Activated CD8-positive, alpha-beta T cell treated with anti-CD3 and anti-CD28 coated beads, Interleukin-2, amount 10 ng/mL, durations not matched to agents 7 days and 5 days (primary cell): Measurements from ENCODE around the gene CEACAM16. TPM values are rescaled to one million over a fixed set of nuclear protein-coding genes. Genes with fewer than 3 reads are reported as not detected.
"Not testable (repeated sequence)": the region's sequence is repeated elsewhere in the genome, so short reads cannot be mapped to it uniquely, and the experiment has no call there.

Experiments used
- ATAC-seq: fragments of 150-1000 bp; cut with Tn5 transposase; one replicate; pipeline ENCODE4 v1.10.0; 2021; ENCODE audit warnings: moderate library complexity
- CTCF ChIA-PET: fragments of 350-600 bp; sonication (Branson Sonifier 250); formaldehyde crosslinking; loops from one replicate; lab custom pipeline; 2021; ENCODE audit warnings: antibody characterized with exemption; lab: Charles Lee
- POLR2A ChIA-PET: fragments of 350-600 bp; sonication (Branson Sonifier 250); formaldehyde crosslinking; loops from one replicate; lab custom pipeline; 2021; ENCODE audit warnings: antibody characterized with exemption; lab: Charles Lee
- DNase-seq: peaks from one replicate; pipeline ENCODE4 v3.0.0-alpha.2; 2020
- H3K27ac Mint-ChIP-seq: one replicate; pipeline ENCODE4 v1.8.0; 2021; ENCODE audit warnings: mild to moderate bottlenecking, mixed read lengths
- H3K27me3 Mint-ChIP-seq: one replicate; pipeline ENCODE4 v1.8.0; 2021; ENCODE audit warnings: low read depth, mixed read lengths
- H3K36me3 Mint-ChIP-seq: one replicate; pipeline ENCODE4 v1.8.0; 2021; ENCODE audit warnings: low read depth, mixed read lengths
- H3K4me1 Mint-ChIP-seq: one replicate; pipeline ENCODE4 v1.8.0; 2021; ENCODE audit warnings: low read depth, mixed read lengths
- H3K4me3 Mint-ChIP-seq: one replicate; pipeline ENCODE4 v1.8.0; 2021; ENCODE audit warnings: mild to moderate bottlenecking, mixed read lengths
- H3K9me3 Mint-ChIP-seq: one replicate; pipeline ENCODE4 v1.8.0; 2022; ENCODE audit warnings: mixed read lengths; ENCODE audit not compliant: insufficient read depth
- total RNA-seq, 2 experiments: library from RNA; stranded (reverse); gene quantifications; one replicate each; pipeline ENCODE4 v1.2.3, GENCODE V29; 2021

The CEACAM16 gene
- total RNA-seq, 2 experiments from 2014 or later = not detected

GRCh38 chr19:44720396-44720795, 21.4 kb downstream of the CEACAM16 start:
- H3K27ac Mint-ChIP-seq, DNase-seq, H3K36me3 Mint-ChIP-seq, POLR2A ChIA-PET, H3K27me3 Mint-ChIP-seq, H3K9me3 Mint-ChIP-seq, ATAC-seq, H3K4me3 Mint-ChIP-seq: not testable (repeated sequence)
- CTCF ChIA-PET = interaction anchor here (5.1 to 7.3 kb wide), 3 partner anchors 28 to 65 kb away, joined by 53 to 455 read pairs (median 133); partner anchors contain the start of gene CBLC
- peaks cover 38% of the 10 kb centered on the region for H3K4me1 Mint-ChIP-seq

- Mint-ChIP-seq H3K9me3 (peaks cover 3% of the 10 kb centered on the region), H3K36me3 (no peaks in the 10 kb centered on the region), H3K4me1 (peaks cover 41% of the 10 kb centered on the region), H3K27ac (no peak overlapping the region), H3K4me3 (no peak overlapping the region), H3K27me3 (peaks cover 8% of the 10 kb centered on the region)
- POLR2A ChIA-PET = no interaction called here
- no peak for ATAC-seq
- CTCF ChIA-PET = interaction anchor here (5.1 to 7.3 kb wide), 4 partner anchors 29 to 66 kb away, joined by 53 to 455 read pairs (median 106); partner anchors contain the start of gene CBLC
- DNase-seq = no peak
Measured at GRCh38 chr19:44720945-44721344, 22.0 kb downstream of the CEACAM16 start.

- POLR2A ChIA-PET, H3K27ac Mint-ChIP-seq, H3K36me3 Mint-ChIP-seq, H3K27me3 Mint-ChIP-seq, DNase-seq, ATAC-seq, H3K4me3 Mint-ChIP-seq, H3K9me3 Mint-ChIP-seq: not testable (repeated sequence)
- CTCF ChIA-PET = interaction anchor here (0.6 to 7.3 kb wide), 8 partner anchors 9 to 151 kb away, joined by 3 to 455 read pairs (median 30); partner anchors contain the start of gene CBLC
- peaks cover 42% of the 10 kb centered on the region for H3K4me1 Mint-ChIP-seq
Measured at GRCh38 chr19:44721369-44721768, 22.4 kb downstream of the CEACAM16 start.

- Mint-ChIP-seq H3K4me1 (peaks cover 43% of the 10 kb centered on the region), H3K36me3 (no peaks in the 10 kb centered on the region)
Measured at GRCh38 chr19:44722131-44723121, 23.5 kb downstream of the CEACAM16 start.

DNA sequence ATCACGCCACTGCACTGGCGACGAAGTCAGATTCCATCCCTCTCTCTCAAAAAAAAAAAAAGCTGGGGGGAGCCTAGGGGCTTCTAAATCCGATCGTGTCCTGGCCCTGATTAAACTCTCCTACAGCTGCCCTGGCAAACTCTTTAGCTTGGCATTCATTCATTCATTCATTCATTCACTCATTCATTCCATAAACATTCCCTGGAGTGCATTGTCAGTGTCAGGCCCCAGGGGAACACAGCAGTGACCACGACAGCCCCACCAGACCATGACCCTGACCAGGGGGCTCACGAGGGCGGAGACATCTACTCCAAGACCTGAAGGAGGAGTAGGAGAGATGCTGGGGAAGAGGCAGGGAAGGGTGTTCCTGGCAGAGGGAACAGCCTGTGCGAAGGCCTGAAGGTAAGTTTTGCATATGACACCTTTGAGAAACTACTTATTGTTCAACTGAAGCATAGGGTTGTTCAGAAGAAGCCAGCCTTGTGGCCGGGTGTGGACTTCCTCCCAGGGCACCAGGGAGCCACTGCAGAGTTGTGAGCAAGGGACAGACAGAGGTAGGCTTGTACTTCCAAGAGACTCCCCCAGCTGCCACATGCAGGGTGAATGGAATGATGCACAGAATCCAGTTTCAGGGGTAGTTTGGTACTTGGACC, 24.5 kb downstream of the CEACAM16 start:
- Mint-ChIP-seq H3K27ac (no peak overlapping the region), H3K9me3 (no peaks in the 10 kb centered on the region), H3K36me3 (no peaks in the 10 kb centered on the region), H3K27me3 (peaks cover 6% of the 10 kb centered on the region), H3K4me3 (peak overlapping the region; percentile 20), H3K4me1 (peaks cover 50% of the 10 kb centered on the region)
- ATAC-seq (peak; percentile 67), DNase-seq (no peak)
- ChIA-PET POLR2A (interaction anchor here (1.0 to 4.5 kb wide), 4 partner anchors 26 to 48 kb away, joined by 4 to 28 read pairs (median 8); partner anchors contain the start of gene BCL3), CTCF (interaction anchor here (0.6 to 7.3 kb wide), 44 partner anchors 9 to 455 kb away, joined by 3 to 455 read pairs (median 5); partner anchors contain the start of genes BCL3, BLOC1S3, CBLC and CEACAM19)

More at GRCh38 chr19:44722131-44723121, 23.5 kb downstream of the CEACAM16 start:
- Mint-ChIP-seq H3K9me3 (no peaks in the 10 kb centered on the region), H3K27ac (peak overlapping the region; percentile 60), H3K4me3 (peak overlapping the region; percentile 13), H3K27me3 (peaks cover 8% of the 10 kb centered on the region)
- CTCF ChIA-PET = interaction anchor here (0.5 to 7.3 kb wide), 19 partner anchors 7 to 456 kb away, joined by 3 to 455 read pairs (median 6); partner anchors contain the start of genes BLOC1S3, CBLC, NECTIN2 and TRAPPC6A
- no peak for ATAC-seq
- peak; percentile 48 for DNase-seq
- POLR2A ChIA-PET = interaction anchor here (1.3 to 4.5 kb wide), 2 partner anchors 46 to 49 kb away, joined by 4 to 28 read pairs; no protein-coding TSS in a partner anchor

GRCh38 chr19:44723952-44724319, 25.0 kb downstream of the CEACAM16 start:
- peak; percentile 94 for ATAC-seq
- Mint-ChIP-seq H3K36me3 (no peaks in the 10 kb centered on the region), H3K4me3 (no peak overlapping the region), H3K27me3 (peaks cover 3% of the 10 kb centered on the region), H3K4me1 (peaks cover 50% of the 10 kb centered on the region), H3K9me3 (no peaks in the 10 kb centered on the region), H3K27ac (no peak overlapping the region)
- ChIA-PET POLR2A (interaction anchor here (0.6 to 4.5 kb wide), 5 partner anchors 24 to 47 kb away, joined by 3 to 28 read pairs (median 7); partner anchors contain the start of gene BCL3), CTCF (interaction anchor here (0.6 to 7.3 kb wide), 44 partner anchors 9 to 455 kb away, joined by 3 to 455 read pairs (median 5); partner anchors contain the start of genes BCL3, BLOC1S3, CBLC and CEACAM19)
- DNase-seq = peak; percentile 83

GRCh38 chr19:44725251-44725650, 26.3 kb downstream of the CEACAM16 start:
- Mint-ChIP-seq H3K4me3 (no peak overlapping the region), H3K9me3 (no peaks in the 10 kb centered on the region), H3K36me3 (no peaks in the 10 kb centered on the region), H3K27ac (no peak overlapping the region), H3K4me1 (peaks cover 50% of the 10 kb centered on the region), H3K27me3 (no peaks in the 10 kb centered on the region)
- no peak for ATAC-seq
- no peak for DNase-seq
- ChIA-PET POLR2A (interaction anchor here (0.6 to 4.5 kb wide), 3 partner anchors 28 to 46 kb away, joined by 3 to 28 read pairs (median 3); no protein-coding TSS in a partner anchor), CTCF (interaction anchor here (1.4 to 7.3 kb wide), 8 partner anchors 11 to 70 kb away, joined by 4 to 455 read pairs (median 20); partner anchors contain the start of gene CBLC)

DNA sequence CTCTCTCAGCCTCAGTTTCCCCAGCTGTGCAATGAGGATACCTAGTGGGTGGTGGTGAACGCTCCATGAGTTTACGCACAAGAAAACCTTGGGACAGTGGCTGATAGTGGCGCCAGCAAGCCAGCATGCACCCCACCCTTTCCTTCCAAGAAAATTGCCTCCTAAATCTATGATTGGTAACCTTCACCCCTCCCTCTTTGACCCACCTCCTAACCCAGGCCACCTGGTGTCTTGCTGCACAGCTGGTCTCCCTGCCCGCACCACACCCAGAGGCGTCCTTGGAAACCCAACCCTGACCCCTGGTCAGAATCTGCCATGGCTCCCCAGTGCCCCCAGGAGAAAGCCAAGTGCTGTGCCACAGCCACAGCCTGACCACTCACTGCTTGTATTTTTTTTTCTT, 26.7 kb downstream of the CEACAM16 start:
- Mint-ChIP-seq H3K9me3 (no peaks in the 10 kb centered on the region), H3K27ac (no peak overlapping the region), H3K4me1 (peaks cover 50% of the 10 kb centered on the region), H3K4me3 (no peak overlapping the region), H3K27me3 (no peaks in the 10 kb centered on the region), H3K36me3 (no peaks in the 10 kb centered on the region)
- POLR2A ChIA-PET = interaction anchor here (0.6 to 4.5 kb wide), 2 partner anchors 28 to 45 kb away, joined by 3 to 28 read pairs; no protein-coding TSS in a partner anchor
- no peak for DNase-seq
- CTCF ChIA-PET = interaction anchor here (1.4 to 7.3 kb wide), 4 partner anchors 12 to 58 kb away, joined by 4 to 455 read pairs (median 54); partner anchors contain the start of gene CBLC
- ATAC-seq = no peak

DNA sequence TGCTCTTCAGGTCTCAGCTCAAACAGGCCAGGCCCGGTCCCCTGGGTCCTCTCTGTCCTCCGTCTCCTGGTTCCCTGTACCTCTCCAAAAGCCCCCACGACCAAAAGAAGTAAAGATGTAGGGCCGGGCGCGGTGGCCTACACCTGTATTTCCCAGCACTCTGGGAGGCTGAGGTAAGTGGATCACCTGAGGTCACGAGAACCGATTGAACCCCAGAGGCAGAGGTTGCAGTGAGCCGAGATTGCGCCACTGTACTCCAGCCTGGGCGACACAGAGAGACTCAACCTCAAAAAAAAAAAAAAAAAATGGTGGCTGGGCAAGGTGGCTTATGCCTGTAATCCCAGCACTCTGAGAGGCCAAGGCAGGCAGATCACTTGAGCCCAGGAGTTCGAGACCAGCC, 27.5 kb downstream of the CEACAM16 start:
- ATAC-seq (no peak), DNase-seq (no peak)
- peaks cover 47% of the 10 kb centered on the region for H3K4me1 Mint-ChIP-seq
- no peaks in the 10 kb centered on the region for H3K9me3 Mint-ChIP-seq
- H3K27ac Mint-ChIP-seq = no peak overlapping the region
- H3K27me3 Mint-ChIP-seq = no peaks in the 10 kb centered on the region
- H3K36me3 Mint-ChIP-seq = no peaks in the 10 kb centered on the region
- ChIA-PET CTCF (interaction anchor here (1.4 to 7.3 kb wide), 3 partner anchors 29 to 58 kb away, joined by 4 to 455 read pairs (median 79); partner anchors contain the start of gene CBLC), POLR2A (no interaction called here)
- H3K4me3 Mint-ChIP-seq = no peak overlapping the region

- POLR2A ChIA-PET = no interaction called here
- DNase-seq = no peak
- CTCF ChIA-PET = interaction anchor here (1.0 to 3.0 kb wide), 5 partner anchors 39 to 118 kb away, joined by 3 to 32 read pairs (median 3); partner anchors contain the start of gene NECTIN2
- no peaks in the 10 kb centered on the region for H3K27me3 Mint-ChIP-seq
- no peak overlapping the region for H3K27ac Mint-ChIP-seq
- no peak for ATAC-seq
- no peaks in the 10 kb centered on the region for H3K9me3 Mint-ChIP-seq
- H3K4me1 Mint-ChIP-seq = peaks cover 30% of the 10 kb centered on the region
- no peak overlapping the region for H3K4me3 Mint-ChIP-seq
- no peaks in the 10 kb centered on the region for H3K36me3 Mint-ChIP-seq
Measured at GRCh38 chr19:44728178-44728577, 29.2 kb downstream of the CEACAM16 start.
